Activated effector memory CD4-positive, alpha-beta T cell treated with Interleukin-2 at 50 U/mL for 16 hours (primary cell): ENCODE results near the gene CDKAL1.
"Not testable (repeated sequence)": the region's sequence is repeated elsewhere in the genome, so short reads cannot be mapped to it uniquely, and the experiment has no call there.

Source experiments
- DNase-seq: peaks from one replicate; pipeline ENCODE4 v3.0.0-alpha.2; 2020

The CDKAL1 gene

GRCh38 chr6:20644667-20645370 is 110.6 kb downstream of the CDKAL1 start:
- DNase-seq: no peak

GRCh38 chr6:20645572-20645971 is 111.3 kb downstream of the CDKAL1 start:
- not testable (repeated sequence) for DNase-seq

GRCh38 chr6:20647585-20647984 is 113.3 kb downstream of the CDKAL1 start:
- no peak for DNase-seq

GRCh38 chr6:20649696-20650470 is 115.6 kb downstream of the CDKAL1 start:
- DNase-seq: not testable (repeated sequence)

GRCh38 chr6:20652299-20653084 is 118.2 kb downstream of the CDKAL1 start:
- no peak for DNase-seq

- no peak for DNase-seq
Observed at GRCh38 chr6:20653085-20653479, 118.8 kb downstream of the CDKAL1 start.

- no peak for DNase-seq
Observed at GRCh38 chr6:20655317-20655716, 121.1 kb downstream of the CDKAL1 start.

GRCh38 chr6:20657274-20657800 is 123.1 kb downstream of the CDKAL1 start:
- DNase-seq: no peak

- DNase-seq: no peak
Observed at GRCh38 chr6:20658053-20658452, 123.8 kb downstream of the CDKAL1 start.

GRCh38 chr6:20658516-20658915 is 124.3 kb downstream of the CDKAL1 start:
- DNase-seq: no peak

- no peak for DNase-seq
Observed at GRCh38 chr6:20660534-20660933, 126.3 kb downstream of the CDKAL1 start.

- DNase-seq: no peak
Observed at GRCh38 chr6:20661721-20662120, 127.5 kb downstream of the CDKAL1 start.

GRCh38 chr6:20664250-20664649 is 130.0 kb downstream of the CDKAL1 start:
- no peak for DNase-seq

- DNase-seq: no peak
Observed at GRCh38 chr6:20665290-20665689, 131.0 kb downstream of the CDKAL1 start.

GRCh38 chr6:20669571-20670314 is 135.5 kb downstream of the CDKAL1 start:
- no peak for DNase-seq

GRCh38 chr6:20670750-20671149 is 136.5 kb downstream of the CDKAL1 start:
- no peak for DNase-seq

- DNase-seq: no peak
Observed at GRCh38 chr6:20672038-20672437, 137.8 kb downstream of the CDKAL1 start.

GRCh38 chr6:20673458-20673857 is 139.2 kb downstream of the CDKAL1 start:
- DNase-seq: no peak

- no peak for DNase-seq
Observed at GRCh38 chr6:20674664-20675063, 140.4 kb downstream of the CDKAL1 start.

GRCh38 chr6:20678831-20679352 is 144.6 kb downstream of the CDKAL1 start:
- DNase-seq: no peak

- DNase-seq: no peak
Observed at GRCh38 chr6:20680697-20681165, 146.5 kb downstream of the CDKAL1 start.

GRCh38 chr6:20681243-20681684 is 147.0 kb downstream of the CDKAL1 start:
- DNase-seq: no peak
